Fibroblast of gingiva (primary cell): ENCODE measurements around the gene ARHGAP28.

ENCODE experiments used
- DNase-seq: peaks from one replicate; pipeline ENCODE4 v3.0.0-alpha.2; 2011; ENCODE audit warnings: low read depth

ARHGAP28 gene

DNA sequence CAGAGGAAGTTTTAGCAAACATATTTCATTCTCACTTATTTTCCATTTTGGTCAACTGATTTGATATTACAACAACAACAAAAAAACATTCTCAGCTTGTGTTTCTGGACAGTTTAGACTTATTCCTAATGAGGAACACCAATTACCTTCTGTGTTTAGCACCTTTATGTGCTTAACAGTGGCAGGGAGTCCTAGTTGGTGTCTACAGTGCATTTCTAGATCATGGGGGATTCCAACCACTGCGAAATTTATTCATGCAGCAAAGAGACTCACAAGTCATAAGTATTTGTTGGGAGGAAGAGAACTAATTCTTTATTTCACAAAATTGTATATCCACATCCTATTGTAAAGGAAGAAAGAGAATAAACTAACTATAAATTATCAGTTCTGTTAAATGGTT is 4.2 kb downstream of the ARHGAP28 start:
- DNase-seq = no peak

DNA sequence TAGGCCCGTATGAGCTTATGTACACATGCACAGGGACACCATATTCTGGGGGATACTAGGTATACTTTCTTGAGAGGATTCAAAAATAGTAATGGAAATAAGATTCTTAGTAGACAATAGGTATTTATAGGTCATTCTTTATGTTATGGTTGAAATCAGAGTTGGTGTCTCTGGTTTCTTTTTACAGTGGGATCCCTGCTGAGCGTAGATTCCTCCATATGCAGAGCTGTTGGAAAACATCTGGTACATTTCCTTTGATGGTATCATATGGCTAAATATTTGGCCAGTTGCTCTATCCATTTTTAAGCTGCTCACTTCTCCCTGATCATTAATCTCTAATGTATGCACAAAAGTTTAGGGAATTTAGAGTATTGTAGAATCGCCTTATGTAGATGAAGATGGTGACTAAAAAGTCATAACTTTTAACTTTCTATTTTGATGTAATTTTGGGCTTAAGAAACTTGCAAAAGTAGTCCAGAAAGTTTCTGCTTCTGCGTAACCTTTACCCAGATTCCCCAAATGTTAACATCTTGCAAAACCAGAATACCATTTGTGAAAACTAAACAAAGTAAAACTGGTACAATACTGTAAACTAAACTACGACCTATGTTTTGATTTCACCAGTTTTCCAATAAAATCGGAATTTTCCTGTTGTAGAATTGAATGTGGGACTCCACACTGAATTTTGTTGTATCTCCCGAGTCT is 5.4 kb downstream of the ARHGAP28 start:
- peak; percentile 65 for DNase-seq

DNA sequence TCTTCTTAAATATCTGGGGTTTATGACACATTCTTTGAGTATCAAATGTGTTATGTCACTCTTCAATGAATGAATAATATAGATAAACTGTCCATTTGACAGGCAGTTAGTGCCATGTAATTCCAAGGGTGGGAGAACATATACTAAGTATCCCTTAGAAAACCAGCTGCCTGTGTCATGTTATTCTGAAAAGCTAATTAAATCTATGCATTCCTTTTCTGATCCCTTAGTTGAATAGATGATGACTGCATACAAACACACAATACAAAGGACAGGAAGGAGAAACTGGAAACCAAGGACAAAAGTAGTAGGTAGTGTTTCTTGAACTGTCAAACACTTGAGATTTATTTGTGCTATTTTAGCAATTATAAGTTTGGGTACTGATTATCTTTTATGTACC is 8.3 kb downstream of the ARHGAP28 start:
- no peak for DNase-seq

- no peak for DNase-seq
Measured at GRCh38 chr18:6738622-6739021, 9.1 kb downstream of the ARHGAP28 start.

GRCh38 chr18:6741232-6741663 is 11.7 kb downstream of the ARHGAP28 start:
- peak; percentile 98 for DNase-seq

DNA sequence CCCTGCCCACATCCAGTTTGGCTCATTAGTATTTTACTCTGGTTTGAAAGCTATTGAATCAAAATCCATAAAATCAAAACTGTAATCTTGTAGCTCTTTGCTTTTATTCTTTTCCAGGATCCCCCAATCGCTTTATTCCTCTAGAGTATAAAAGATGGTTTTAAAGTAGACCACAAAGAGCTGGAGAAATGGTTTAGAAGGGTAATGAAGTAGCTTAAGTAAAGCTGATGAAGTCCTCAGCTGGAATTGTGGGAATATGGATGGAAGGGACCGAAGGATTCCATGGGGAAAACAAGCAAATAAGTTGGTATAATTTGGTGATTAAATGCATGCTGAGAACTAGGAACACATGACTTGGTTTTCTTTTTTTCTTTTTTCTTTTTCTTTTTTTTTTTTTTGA is 12.3 kb downstream of the ARHGAP28 start:
- DNase-seq = no peak

DNA sequence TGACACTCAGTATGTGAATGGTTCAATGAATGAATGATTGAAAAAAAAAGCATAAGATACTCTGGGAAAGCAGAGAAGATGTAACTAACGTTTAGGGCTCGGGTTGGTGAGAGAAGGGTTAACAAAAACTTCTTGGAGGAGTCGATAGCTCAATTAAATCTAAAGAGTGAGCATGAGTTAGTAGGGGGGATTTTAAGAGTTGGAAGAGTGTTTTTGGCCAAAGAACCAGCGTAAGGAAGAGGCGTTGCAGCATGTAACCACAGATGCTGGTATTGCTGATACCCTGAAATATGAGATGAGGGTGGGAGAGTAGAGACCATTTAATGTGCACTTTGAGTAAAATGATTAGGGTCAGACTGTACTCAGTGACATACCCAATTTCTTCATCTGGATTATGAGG is 14.5 kb downstream of the ARHGAP28 start:
- no peak for DNase-seq

GRCh38 chr18:6744816-6745455 is 15.4 kb downstream of the ARHGAP28 start:
- no peak for DNase-seq

GRCh38 chr18:6745504-6746031 is 16.1 kb downstream of the ARHGAP28 start:
- DNase-seq = no peak

- no peak for DNase-seq
Measured at GRCh38 chr18:6746386-6746960, 17.0 kb downstream of the ARHGAP28 start.

DNA sequence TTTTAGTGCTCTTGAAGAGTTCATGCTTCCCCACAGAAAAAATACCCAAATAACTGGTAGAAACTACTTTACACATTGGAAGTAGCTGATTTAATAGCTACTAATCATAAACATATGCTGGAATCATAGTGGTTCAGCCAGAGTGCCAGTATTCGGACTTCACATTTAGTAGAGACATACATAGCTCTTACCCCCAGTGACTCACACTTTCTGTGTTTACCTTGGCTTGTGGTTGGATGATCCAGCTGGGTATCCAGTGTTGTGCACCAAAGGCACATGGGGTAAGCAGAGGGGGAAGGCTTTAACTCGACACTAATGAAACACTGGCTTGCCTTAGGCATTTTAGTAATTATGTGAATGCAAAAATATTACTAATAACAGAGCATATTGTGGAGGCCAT is 18.1 kb downstream of the ARHGAP28 start:
- peak; percentile 95 for DNase-seq

DNA sequence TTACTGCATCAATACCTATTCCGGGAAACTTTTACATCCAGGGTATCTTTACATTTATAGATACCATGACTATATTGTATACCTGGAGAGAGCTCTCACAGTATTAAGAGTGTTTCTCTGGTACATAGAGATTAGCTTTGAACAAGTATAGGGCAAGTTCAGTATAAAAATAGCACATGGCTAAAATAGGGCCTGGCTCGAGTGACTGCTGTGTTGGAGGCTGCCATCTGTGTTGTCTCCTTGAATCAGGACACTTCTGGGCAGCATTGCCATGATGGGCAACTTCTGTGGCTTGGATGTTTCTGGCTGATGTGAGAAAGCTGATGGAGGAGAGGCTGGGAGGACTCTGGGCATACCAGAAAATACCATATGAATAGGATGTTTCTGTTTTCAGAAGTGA is 18.7 kb downstream of the ARHGAP28 start:
- DNase-seq = no peak

DNA sequence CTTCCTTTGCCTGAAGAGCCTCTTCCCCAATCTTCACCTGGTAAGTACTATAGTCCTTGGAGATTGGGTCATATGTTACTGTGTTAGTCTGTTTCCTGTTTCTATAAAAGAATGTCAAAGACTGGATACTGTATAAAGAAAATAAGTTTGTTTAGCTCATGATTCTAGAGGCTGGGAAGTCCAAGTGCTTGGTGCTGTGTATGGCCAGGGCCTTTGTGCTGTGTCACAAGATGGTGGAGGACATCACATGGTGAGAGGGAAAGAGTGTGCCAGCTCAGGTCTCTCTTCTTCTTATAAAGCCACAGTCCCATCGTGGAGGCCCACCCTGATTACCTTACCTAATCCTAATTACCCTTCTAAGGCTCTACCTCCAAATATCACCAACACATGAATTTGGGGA is 20.9 kb downstream of the ARHGAP28 start:
- no peak for DNase-seq

DNA sequence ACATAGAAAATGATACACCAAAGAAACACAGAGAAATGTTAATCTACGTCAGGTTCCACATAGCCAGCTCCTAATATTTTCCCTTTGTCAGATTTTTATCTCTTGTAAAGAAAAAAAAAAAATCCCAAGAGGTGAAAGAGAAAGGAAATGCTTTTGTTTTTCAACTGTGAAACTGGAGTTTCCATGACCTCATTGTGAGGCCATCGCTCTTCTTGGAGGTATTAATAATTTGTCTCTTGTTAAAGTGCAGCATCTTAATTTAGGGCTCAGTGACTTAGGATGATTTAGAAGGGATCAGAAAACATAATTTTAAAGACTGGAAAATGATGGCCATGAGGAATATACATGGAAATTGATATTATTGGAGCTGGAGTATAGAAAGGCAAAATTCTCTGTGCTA is 21.7 kb downstream of the ARHGAP28 start:
- DNase-seq = no peak

- DNase-seq = peak; percentile 5
Measured at GRCh38 chr18:6752202-6752860, 22.8 kb downstream of the ARHGAP28 start.

GRCh38 chr18:6755107-6755506 is 25.6 kb downstream of the ARHGAP28 start:
- no peak for DNase-seq

- no peak for DNase-seq
Measured at GRCh38 chr18:6757931-6758330, 28.4 kb downstream of the ARHGAP28 start.

DNA sequence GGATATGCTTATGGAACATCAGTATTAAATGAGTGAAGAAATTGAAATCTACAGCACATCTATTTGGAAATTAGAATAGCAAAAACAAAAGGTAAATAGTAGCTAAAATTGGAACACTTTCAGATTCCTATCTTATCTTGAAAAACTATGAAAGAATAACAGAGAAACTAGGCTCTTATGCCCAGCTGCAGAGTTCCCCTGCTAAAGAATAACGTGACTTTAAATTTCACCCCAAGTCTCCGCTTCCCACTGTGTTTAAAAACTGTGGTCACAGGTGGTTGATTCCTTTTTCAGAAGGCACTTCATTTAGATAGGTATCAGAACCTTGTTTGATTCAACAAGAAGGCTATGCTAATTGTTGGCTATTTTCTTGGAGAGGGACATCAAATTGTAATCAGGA is 30.1 kb downstream of the ARHGAP28 start:
- no peak for DNase-seq

DNA sequence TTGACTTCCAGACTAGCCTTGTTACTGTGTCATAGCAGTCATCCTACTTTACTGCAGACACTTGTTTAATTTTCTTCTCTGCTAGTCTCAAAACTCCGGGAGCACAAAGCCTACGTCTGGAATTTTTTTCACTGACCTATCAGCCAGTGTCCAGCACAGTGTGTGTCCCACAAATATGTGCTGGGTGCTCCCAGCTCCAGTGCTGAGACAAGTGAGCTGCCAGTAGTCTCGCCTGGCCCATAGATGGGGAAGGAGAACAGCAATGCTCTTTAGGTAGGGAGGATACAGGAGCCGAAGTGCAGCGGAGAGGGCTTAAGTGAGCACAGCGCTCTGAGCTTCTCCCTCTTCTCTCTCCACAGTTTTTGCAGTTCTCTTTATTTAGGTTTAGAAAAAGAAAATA is 34.0 kb downstream of the ARHGAP28 start:
- DNase-seq = no peak

- no peak for DNase-seq
Measured at GRCh38 chr18:6764382-6764781, 34.9 kb downstream of the ARHGAP28 start.

- no peak for DNase-seq
Measured at GRCh38 chr18:6773777-6774176, 44.3 kb downstream of the ARHGAP28 start.

DNA sequence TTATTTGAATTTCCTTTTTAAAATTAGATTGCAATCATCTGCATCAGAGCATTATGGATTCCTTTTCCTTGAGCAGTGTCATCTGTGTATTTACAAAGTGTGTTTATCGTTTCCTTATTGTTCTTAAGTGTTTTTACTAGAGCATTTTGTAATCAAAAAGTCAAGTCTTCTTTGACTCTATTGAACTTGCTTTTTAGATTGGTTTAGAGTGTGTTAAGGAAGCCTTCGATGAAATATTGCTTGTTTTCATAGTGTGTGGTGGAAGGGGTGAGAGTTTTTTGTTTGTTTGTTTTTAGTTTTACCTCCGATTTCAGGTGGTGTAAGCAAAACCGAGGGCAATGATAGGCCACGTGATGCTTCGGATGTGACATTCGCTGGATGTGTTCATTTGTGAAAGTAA is 45.7 kb downstream of the ARHGAP28 start:
- no peak for DNase-seq

DNA sequence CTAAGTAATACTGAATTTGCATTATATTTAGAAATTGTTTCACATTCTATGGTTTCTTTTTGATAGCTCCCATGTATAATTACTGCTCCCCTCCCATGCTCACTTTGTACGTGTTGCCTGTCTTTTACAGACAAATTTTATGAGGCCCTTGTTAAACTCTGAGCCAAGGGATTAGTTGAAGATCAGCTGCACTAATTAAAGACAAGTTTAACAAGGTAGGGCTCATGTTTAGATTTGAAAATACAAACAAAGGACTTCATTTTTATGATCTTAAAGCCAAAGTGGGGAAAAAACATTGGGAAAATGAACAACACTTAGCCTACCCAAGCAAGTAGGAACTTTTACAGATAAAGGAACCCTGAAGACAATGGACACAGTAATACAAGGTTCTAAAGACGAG is 46.2 kb downstream of the ARHGAP28 start:
- DNase-seq = no peak
